Measurements from ENCODE around the gene ATP6AP1.

The ATP6AP1 gene

DNA sequence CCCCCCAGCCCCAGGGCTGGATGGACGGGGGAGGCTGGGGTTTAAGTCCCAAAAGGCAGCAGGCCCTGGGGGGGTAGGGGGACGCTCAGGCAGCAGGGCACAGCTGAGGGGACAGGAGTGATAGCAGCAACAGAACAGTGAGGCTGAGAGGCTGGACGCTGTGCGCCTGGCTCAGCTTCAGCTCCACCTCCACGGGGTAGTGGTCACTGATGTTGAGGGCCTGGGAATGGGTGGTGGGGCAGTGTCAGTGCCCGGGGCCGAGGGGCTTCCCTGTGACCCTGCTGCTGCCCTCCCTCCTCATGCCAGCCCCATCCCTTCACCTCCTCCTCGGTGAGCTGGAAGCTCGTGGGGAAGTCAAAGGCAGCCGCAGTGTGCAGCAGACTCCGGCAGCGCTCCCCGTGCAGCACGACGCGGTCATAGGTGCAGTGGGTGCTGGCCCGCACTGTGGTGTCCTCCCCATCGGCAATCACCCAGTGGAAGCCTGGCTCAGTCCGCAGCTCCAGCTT is 25.8 kb upstream of the ATP6AP1 start:
- Histone ChIP-seq H3K27me3 (ENCODE audit: low read depth, low read length) (no peaks in the 10 kb centered on the region), H3K9ac (ENCODE audit: low read length) (no peak overlapping the region), H3K79me2 (ENCODE audit: low read length) (peaks cover 20% of the 10 kb centered on the region), H3K27ac (ENCODE audit: low read length) (peak overlapping the region; percentile 28; the same call in 1 of the 2 replicates), H2AFZ (ENCODE audit: low read depth, low read length) (no peak overlapping the region), H3K4me1 (ENCODE audit: low read length) (peaks cover 11% of the 10 kb centered on the region), H3K9me3 (ENCODE audit: insufficient read depth, low read length) (no peaks in the 10 kb centered on the region), H4K20me1 (ENCODE audit: insufficient read depth, low read length) (peaks cover 11% of the 10 kb centered on the region; the same call in 1 of the 2 replicates), H3K36me3 (replicated peaks; ENCODE audit: low read depth, low read length) (peaks cover 27% of the 10 kb centered on the region), H3K4me2 (ENCODE audit: low read length) (no peak overlapping the region), H3K4me3 (ENCODE audit: low read length) (no peak overlapping the region)
- no peak for TF ChIP-seq EZH2phosphoT487 (IDR thresholded peaks at IDR 0.05; ENCODE audit: low read depth)
- TF ChIP-seq, protein P1, sequence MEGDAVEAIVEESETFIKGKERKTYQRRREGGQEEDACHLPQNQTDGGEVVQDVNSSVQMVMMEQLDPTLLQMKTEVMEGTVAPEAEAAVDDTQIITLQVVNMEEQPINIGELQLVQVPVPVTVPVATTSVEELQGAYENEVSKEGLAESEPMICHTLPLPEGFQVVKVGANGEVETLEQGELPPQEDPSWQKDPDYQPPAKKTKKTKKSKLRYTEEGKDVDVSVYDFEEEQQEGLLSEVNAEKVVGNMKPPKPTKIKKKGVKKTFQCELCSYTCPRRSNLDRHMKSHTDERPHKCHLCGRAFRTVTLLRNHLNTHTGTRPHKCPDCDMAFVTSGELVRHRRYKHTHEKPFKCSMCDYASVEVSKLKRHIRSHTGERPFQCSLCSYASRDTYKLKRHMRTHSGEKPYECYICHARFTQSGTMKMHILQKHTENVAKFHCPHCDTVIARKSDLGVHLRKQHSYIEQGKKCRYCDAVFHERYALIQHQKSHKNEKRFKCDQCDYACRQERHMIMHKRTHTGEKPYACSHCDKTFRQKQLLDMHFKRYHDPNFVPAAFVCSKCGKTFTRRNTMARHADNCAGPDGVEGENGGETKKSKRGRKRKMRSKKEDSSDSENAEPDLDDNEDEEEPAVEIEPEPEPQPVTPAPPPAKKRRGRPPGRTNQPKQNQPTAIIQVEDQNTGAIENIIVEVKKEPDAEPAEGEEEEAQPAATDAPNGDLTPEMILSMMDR (IDR thresholded peaks at IDR 0.05; ENCODE audit: low read depth, low read length) = no peak

- no peak overlapping the region for H3K4me2 ChIP-seq (ENCODE audit: low read length)
- no peak overlapping the region for H3K9ac ChIP-seq (ENCODE audit: low read length)
- H3K27me3 ChIP-seq (ENCODE audit: low read depth, low read length) = no peaks in the 10 kb centered on the region
- H3K36me3 ChIP-seq (replicated peaks; ENCODE audit: low read depth, low read length) = peaks cover 27% of the 10 kb centered on the region
- TF ChIP-seq, protein P1 (IDR thresholded peaks at IDR 0.05; ENCODE audit: low read depth, low read length) = no peak
- no peak for TF ChIP-seq EZH2phosphoT487 (IDR thresholded peaks at IDR 0.05; ENCODE audit: low read depth)
- no peak overlapping the region for H3K27ac ChIP-seq (ENCODE audit: low read length)
- peaks cover 11% of the 10 kb centered on the region; the same call in 1 of the 2 replicates for H4K20me1 ChIP-seq (ENCODE audit: insufficient read depth, low read length)
- peaks cover 11% of the 10 kb centered on the region for H3K4me1 ChIP-seq (ENCODE audit: low read length)
- H3K9me3 ChIP-seq (ENCODE audit: insufficient read depth, low read length) = no peaks in the 10 kb centered on the region
- no peak overlapping the region for H3K4me3 ChIP-seq (ENCODE audit: low read length)
- H3K79me2 ChIP-seq (ENCODE audit: low read length) = peaks cover 19% of the 10 kb centered on the region
- H2AFZ ChIP-seq (ENCODE audit: low read depth, low read length) = no peak overlapping the region
Observed at GRCh38 chrX:154403192-154403591, 25.3 kb upstream of the ATP6AP1 start.

DNA sequence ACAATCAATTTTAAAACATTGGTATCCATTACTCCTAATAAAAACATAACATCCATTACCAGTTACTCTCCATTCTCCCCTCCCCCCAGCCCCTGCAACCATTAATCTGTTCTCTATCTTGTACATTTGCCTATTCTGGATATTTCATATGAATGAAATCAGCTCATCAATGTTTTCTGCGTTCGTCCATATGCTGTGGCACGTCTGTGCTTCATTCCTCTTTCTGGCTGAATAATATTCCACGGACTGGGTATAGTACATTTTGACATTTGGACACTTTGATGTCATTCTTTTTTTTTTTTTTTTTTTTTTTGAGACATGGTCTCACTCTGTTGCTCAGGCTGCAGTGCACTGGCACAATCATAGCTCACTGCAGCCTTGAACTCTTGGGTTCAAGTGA is 24.6 kb upstream of the ATP6AP1 start:
- no peaks in the 10 kb centered on the region for H3K27me3 ChIP-seq (ENCODE audit: low read depth, low read length)
- peaks cover 21% of the 10 kb centered on the region for H3K36me3 ChIP-seq (replicated peaks; ENCODE audit: low read depth, low read length)
- peaks cover 11% of the 10 kb centered on the region for H3K4me1 ChIP-seq (ENCODE audit: low read length)
- no peak overlapping the region for H3K27ac ChIP-seq (ENCODE audit: low read length)
- H4K20me1 ChIP-seq (ENCODE audit: insufficient read depth, low read length) = peaks cover 11% of the 10 kb centered on the region; the same call in 1 of the 2 replicates
- no peaks in the 10 kb centered on the region for H3K9me3 ChIP-seq (ENCODE audit: insufficient read depth, low read length)
- H3K4me2 ChIP-seq (ENCODE audit: low read length) = no peak overlapping the region
- peaks cover 12% of the 10 kb centered on the region for H3K79me2 ChIP-seq (ENCODE audit: low read length)
- TF ChIP-seq, protein P1 (IDR thresholded peaks at IDR 0.05; ENCODE audit: low read depth, low read length) = no peak
- no peak for TF ChIP-seq EZH2phosphoT487 (IDR thresholded peaks at IDR 0.05; ENCODE audit: low read depth)
- no peak overlapping the region for H3K4me3 ChIP-seq (ENCODE audit: low read length)
- no peak overlapping the region for H3K9ac ChIP-seq (ENCODE audit: low read length)
- no peak overlapping the region for H2AFZ ChIP-seq (ENCODE audit: low read depth, low read length)

DNA sequence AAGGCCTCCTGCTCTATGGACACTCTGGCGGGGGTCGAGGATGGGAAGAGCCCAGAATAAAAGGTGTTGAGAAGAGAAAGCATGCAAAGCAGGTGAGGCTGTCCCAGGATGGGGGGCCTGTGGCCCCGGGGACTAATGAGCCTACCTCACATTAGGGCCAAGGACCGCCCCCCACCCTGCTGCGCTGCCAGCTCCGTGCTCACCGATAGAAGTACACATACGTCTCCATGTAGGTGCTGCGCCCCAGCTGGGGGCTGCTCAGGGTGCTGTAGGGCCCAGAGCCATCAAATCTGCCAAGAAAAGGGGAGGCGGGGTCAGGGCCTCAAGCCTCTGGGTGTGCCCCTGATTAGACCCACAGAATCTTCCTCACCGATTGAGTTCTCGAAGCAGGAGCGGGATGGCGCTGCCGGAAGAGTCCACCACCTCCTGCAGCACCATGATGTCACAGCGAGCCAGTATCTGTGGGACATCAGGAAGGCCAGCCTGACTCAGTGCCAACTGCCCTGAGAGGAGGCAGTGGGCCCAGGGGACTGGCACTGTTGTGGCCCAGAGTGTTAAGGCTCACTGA is 23.8 kb upstream of the ATP6AP1 start:
- Histone ChIP-seq H4K20me1 (ENCODE audit: insufficient read depth, low read length) (peaks cover 11% of the 10 kb centered on the region; the same call in 1 of the 2 replicates), H3K4me3 (ENCODE audit: low read length) (no peak overlapping the region), H3K4me2 (ENCODE audit: low read length) (no peak overlapping the region), H3K27me3 (ENCODE audit: low read depth, low read length) (no peaks in the 10 kb centered on the region), H3K4me1 (ENCODE audit: low read length) (peaks cover 3% of the 10 kb centered on the region), H3K9me3 (ENCODE audit: insufficient read depth, low read length) (no peaks in the 10 kb centered on the region), H3K9ac (ENCODE audit: low read length) (no peak overlapping the region), H3K36me3 (replicated peaks; ENCODE audit: low read depth, low read length) (peaks cover 16% of the 10 kb centered on the region), H3K79me2 (ENCODE audit: low read length) (peaks cover 4% of the 10 kb centered on the region), H3K27ac (ENCODE audit: low read length) (no peak overlapping the region), H2AFZ (ENCODE audit: low read depth, low read length) (no peak overlapping the region)
- TF ChIP-seq, protein P1 (IDR thresholded peaks at IDR 0.05; ENCODE audit: low read depth, low read length) = no peak
- no peak for TF ChIP-seq EZH2phosphoT487 (IDR thresholded peaks at IDR 0.05; ENCODE audit: low read depth)
